NCI-H128 (cell line): Measurements from ENCODE around the gene PREP.
A peak's percentile ranks its signal among the peaks of the same experiment; 100 is the strongest.
"Not testable (repeated sequence)": the region's sequence is repeated elsewhere in the genome, so short reads cannot be mapped to it uniquely, and the experiment has no call there.

Experiments
- DNase-seq: peaks from one replicate; lab custom pipeline; 2025; ENCODE audit not compliant: unreplicated experiment; lab: John Stamatoyannopoulos, UW

The PREP gene

GRCh38 chr6:105402939-105403935, at the start of gene PREP:
Gene PREP (minus strand): TSS chr6:105403082. CDS start chr6:105402891, 191 bp downstream.
- peak; percentile 23 for DNase-seq

GRCh38 chr6:105452376-105452775, 49.5 kb upstream of the PREP start:
- no peak for DNase-seq

- DNase-seq = no peak
Observed at GRCh38 chr6:105449756-105450390, 47.0 kb upstream of the PREP start.

DNA sequence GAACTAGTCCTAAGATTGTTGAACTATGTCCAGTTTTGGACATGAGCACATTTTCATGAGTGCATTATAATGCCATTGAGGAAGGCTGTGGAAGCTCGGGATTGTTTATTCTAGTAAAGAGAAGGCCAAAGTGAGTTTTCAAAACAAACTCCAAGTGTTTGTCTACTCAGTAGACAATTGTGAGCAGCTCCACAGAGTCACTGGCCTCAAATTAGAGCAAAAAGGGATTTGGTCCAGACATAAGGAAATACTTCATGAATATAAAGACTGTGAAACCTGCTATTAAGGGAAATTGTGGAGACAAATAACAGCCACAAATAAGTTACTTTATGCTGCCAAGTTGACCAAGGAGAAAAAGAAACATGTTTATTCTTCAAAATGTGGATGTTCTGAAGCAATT, 42.6 kb upstream of the PREP start:
- no peak for DNase-seq

GRCh38 chr6:105443941-105444340, 41.1 kb upstream of the PREP start:
- no peak for DNase-seq

DNA sequence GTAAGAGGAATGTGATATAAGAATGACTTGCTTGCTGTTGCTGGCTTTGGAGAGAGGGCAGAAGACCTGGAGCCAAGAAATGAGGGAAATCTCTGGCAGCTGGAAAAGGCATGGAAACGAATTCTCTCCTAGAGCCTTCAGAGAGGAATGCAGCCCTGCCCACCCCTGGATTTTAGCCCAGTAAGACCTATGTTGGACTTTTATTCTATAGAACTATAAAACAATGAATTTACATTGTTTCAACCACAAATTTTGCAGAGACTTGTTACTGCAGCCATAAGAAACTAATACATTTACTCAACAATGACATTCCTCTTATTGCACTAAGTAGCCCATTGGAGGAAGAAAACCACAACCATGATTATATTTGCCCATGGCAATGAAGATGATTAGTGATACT, 39.5 kb upstream of the PREP start:
- no peak for DNase-seq

GRCh38 chr6:105437236-105437635, 34.4 kb upstream of the PREP start:
- no peak for DNase-seq

DNA sequence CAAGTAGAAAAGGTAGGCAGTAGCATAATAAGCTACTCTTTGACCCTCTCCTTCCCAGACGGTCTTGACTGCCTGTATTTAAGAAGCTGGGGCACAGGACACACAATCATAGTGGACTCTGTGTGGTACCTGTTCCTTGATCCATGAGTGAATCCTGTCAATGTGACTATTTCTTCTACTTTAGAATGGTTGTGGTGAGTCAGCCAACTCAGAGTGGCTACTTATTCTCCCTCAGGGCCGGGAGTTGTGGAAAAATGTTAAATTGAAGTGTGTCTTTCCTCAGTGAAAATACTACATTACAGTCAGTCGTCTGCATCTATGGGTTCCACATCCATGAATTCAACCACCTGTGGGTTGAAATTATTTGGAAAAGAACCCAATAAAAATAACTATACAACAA, 30.8 kb upstream of the PREP start:
- no peak for DNase-seq

DNA sequence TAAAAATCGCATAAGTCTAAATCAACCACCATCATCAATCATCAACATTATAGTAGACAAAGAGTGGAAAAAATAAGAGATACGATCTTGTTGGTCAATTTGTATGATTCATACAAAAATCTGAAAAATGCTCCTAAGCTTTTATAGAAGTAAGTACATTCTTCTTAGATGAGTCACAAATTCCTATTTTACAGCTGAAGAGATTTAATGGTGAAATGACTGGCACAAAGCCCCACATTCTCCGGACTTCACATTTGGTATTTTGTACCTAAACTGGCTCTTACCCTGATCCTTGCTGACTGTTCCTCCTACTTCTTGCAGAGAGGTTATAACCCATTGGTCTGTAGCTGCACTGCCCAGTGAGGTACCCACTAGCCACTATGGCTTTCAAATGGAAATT, 29.9 kb upstream of the PREP start:
- no peak for DNase-seq

GRCh38 chr6:105431226-105431625, 28.3 kb upstream of the PREP start:
- DNase-seq = peak; percentile 18

GRCh38 chr6:105430685-105431084, 27.8 kb upstream of the PREP start:
- no peak for DNase-seq

GRCh38 chr6:105429676-105430075, 26.8 kb upstream of the PREP start:
- DNase-seq = no peak

DNA sequence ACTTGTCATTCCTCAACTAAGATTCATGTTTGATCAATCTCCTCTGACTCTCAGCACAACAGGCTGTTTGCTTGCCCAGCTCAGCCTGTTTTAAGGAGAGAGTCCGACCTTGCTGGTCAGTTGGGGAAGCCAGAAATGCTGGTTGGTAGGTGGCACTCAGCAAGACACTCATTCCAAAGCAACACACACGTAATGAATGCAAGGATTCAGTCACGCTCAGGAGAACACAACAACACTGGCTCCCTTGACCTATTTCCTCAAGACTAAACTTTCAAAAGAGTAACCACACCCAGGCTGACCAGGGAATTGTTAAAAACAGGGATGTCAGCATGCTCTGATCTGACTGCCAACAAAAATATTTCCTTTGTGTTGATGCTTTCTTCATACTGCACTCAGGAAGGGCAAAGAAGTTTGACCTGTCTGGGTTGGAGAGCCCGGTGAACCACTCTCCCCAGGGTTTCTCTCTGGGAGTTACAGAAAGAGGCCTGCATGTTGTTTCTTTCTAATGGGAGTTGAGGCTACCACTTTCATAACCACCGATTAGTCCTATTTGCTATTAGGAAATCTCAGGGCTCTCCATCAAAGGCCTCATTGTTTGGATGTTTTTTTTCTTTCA, 25.6 kb upstream of the PREP start:
- no peak for DNase-seq

GRCh38 chr6:105424175-105424783, 21.4 kb upstream of the PREP start:
- DNase-seq = peak; percentile 65

GRCh38 chr6:105416971-105417370, 14.1 kb upstream of the PREP start:
- DNase-seq = not testable (repeated sequence)

DNA sequence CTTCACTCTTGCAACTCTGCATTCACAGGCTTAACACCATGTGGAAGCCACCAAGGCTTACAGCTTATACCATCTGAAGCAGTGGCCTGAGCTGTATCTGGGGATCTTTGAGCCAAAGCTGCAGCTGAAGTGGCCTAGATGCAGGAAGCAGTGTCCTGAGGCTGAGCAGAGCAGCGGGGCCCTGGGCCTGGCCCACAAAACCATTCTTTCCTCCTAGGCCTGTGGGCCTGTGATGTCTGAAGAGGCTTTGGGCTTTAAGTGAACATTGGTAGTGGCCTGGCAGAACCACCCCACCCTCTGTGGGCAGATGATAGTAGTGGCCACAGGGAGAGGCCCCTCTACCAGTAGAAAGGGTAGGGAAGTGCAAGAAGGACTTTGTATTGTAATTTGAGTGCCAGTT, 6.9 kb upstream of the PREP start:
- no peak for DNase-seq

DNA sequence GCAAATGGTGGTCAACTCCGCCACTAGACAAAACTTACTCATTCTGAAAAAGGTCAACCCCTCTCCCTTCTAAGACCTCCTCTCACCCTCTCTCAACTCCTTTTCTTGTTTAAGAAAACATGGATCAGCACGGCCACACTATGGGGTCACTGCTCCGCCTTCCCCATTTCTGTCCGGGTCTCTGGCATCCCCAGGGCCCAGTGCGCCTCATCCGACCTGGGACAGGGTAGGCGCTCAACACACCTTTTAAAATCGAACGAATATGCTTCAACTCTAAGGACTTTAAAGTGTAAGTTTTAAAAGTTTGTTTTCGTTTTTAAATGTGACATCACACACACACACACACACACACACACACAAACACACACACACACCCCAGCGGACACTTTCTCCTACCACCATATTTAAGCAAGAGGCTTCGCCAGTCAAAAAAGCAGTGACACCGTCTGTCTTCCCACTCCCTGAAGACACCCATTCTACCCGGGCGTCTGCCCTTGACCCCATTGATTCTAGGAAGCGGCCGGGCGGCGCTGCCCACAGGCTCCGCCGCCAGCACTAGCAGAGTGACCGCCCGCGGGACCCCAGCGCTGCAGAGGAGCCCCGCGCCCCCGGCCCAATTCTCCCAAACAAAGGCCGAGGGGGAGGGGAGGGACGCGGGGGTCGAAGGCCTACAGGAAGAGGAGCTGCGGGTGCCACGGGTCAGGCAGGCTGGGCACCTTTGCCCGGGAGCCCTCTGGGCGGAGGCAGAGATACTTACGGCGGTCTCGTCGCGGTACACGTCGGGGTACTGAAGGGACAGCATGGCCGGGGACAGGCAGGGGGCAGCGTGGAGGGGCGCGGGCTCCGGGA, 568 bp downstream of the PREP start:
- no peak for DNase-seq

- DNase-seq = no peak
Observed at GRCh38 chr6:105401247-105402089, 1.4 kb downstream of the PREP start.

- no peak for DNase-seq
Observed at GRCh38 chr6:105400501-105400900, 2.4 kb downstream of the PREP start.

DNA sequence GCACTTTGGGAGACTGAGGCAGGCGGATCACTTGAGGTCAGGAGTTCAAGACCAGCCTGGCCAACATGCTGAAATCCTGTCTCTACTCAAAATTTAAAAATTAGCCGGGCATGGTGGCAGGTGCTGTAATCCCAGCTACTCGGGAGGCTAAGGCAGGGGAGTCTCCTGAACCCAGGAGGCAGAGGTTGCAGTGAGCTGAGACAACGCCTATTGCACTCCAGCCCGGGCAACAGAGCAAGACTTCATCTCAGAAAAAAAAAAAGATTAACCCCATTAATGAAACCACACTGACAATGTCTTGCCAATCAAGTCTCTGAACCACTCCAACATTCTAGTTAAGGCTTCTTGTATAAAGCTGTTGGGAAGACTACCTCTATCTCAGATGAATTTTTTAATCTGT, 4.0 kb downstream of the PREP start:
- DNase-seq = no peak
